GM12878 (cell line): Measurements from ENCODE around the gene ZNF816. TPM values are rescaled to one million over a fixed set of nuclear protein-coding genes. Genes with fewer than 3 reads are reported as not detected.
"Not testable (repeated sequence)": the region's sequence is repeated elsewhere in the genome, so short reads cannot be mapped to it uniquely, and the experiment has no call there.

ENCODE experiments used
- ATAC-seq: fragments of 200-7000 bp; cut with Tn5 transposase; 3 replicates; pipeline ENCODE4 v1.9.1; 2020; ENCODE audit warnings: mild to moderate bottlenecking, moderate library complexity
- BruUV-seq: library from RNA; stranded (reverse); fragments of 400-500 nt; replicated peaks from 2 replicates; lab custom pipeline; 2021; lab: Mats Ljungman, UMichigan
- CTCF ChIA-PET: fragments of 300-600 bp; sonication (Branson Sonifier 250); formaldehyde crosslinking; extraction: SDS; loops from one replicate; lab custom pipeline; 2021; ENCODE audit warnings: inconsistent platforms; lab: Yijun Ruan, JAX
- POLR2A ChIA-PET: fragments of 350-600 bp; formaldehyde crosslinking; extraction: SDS; loops from one replicate; lab custom pipeline; 2021; ENCODE audit warnings: inconsistent platforms; lab: Charles Lee
- RAD21 ChIA-PET: fragments of 300-600 bp; sonication (Branson Sonifier 250); formaldehyde crosslinking; loops from one replicate; lab custom pipeline; 2023; ENCODE audit warnings: antibody characterized with exemption; ENCODE audit not compliant: unreplicated experiment; lab: Charles Lee
- SMC1A ChIA-PET: fragments of 300-600 bp; sonication (Branson Sonifier 250); formaldehyde crosslinking; loops from one replicate; lab custom pipeline; 2023; ENCODE audit not compliant: unreplicated experiment, uncharacterized antibody; lab: Charles Lee
- DNase-seq: peaks from one replicate; pipeline ENCODE4 v3.0.0-alpha.2; 2011; ENCODE audit warnings: low read depth, low spot score
- FAIRE-seq: peaks from 3 replicates; lab custom pipeline; 2011; peaks lifted over from hg19 to GRCh38; lab: Jason Lieb, UNC
- H2AFZ ChIP-seq: 2 replicates; pipeline ENCODE4 v1.6.0; 2011; ENCODE audit warnings: low read depth, low read length, control low read depth; ENCODE audit not compliant: control insufficient read depth
- H3K27ac ChIP-seq: 2 replicates; pipeline ENCODE4 v1.5.1; 2011; ENCODE audit warnings: control low read depth; ENCODE audit not compliant: control insufficient read depth, insufficient read depth
- H3K27me3 ChIP-seq, 2 experiments: replicated peaks in 1 of 2; 2 replicates each; pipeline versions ENCODE4 v1.6.0 to v1.6.1; 2011; ENCODE audit warnings: low read length in 1 of 2; ENCODE audit not compliant: control insufficient read depth in 2 of 2, insufficient read depth in 2 of 2
- H3K36me3 ChIP-seq, 2 experiments: 2 replicates each; pipeline ENCODE4 v1.5.1; 2011; ENCODE audit warnings: low read length in 1 of 2; ENCODE audit not compliant: control insufficient read depth in 2 of 2, insufficient read depth in 2 of 2
- H3K4me1 ChIP-seq: 2 replicates; pipeline ENCODE4 v1.6.1; 2011; ENCODE audit warnings: mild to moderate bottlenecking, low read length, moderate library complexity, mixed read lengths; ENCODE audit not compliant: control insufficient read depth, insufficient read depth
- H3K4me2 ChIP-seq: 2 replicates; pipeline ENCODE4 v1.6.0; 2011; ENCODE audit warnings: control low read depth; ENCODE audit not compliant: control insufficient read depth, insufficient read depth
- H3K4me3 ChIP-seq: fragments of 200-600 bp; sonication (generic); 2 replicates; pipeline ENCODE4 v1.5.1; 2016
- H3K79me2 ChIP-seq: 2 replicates; pipeline ENCODE4 v1.6.0; 2011; ENCODE audit warnings: low read length; ENCODE audit not compliant: control insufficient read depth, insufficient read depth
- H3K9ac ChIP-seq: 2 replicates; pipeline ENCODE4 v1.8.0; 2011; ENCODE audit warnings: low read length, control low read depth, mixed read lengths; ENCODE audit not compliant: control insufficient read depth, insufficient read depth
- H3K9me3 ChIP-seq: replicated peaks from 3 replicates; pipeline ENCODE4 v1.5.1; 2011; ENCODE audit warnings: mild to moderate bottlenecking, low read length; ENCODE audit not compliant: control insufficient read depth, insufficient read depth
- H4K20me1 ChIP-seq: 2 replicates; pipeline ENCODE4 v1.6.0; 2011; ENCODE audit not compliant: control insufficient read depth, insufficient read depth
- FOXM1 ChIP-seq: IDR thresholded peaks from 2 replicates; pipeline ENCODE4 v1.6.1; 2012; ENCODE audit warnings: low read depth, mild to moderate bottlenecking, inconsistent platforms, low read length, moderate library complexity
- IRF4 ChIP-seq: IDR thresholded peaks from 2 replicates; pipeline ENCODE4 v1.6.1; 2011; ENCODE audit warnings: low read depth, low read length
- LARP7 ChIP-seq: fragments of 450-650 bp; IDR thresholded peaks from 2 replicates; pipeline ENCODE4 v1.6.1; 2017; ENCODE audit warnings: mild to moderate bottlenecking
- MEF2A ChIP-seq: IDR thresholded peaks from 2 replicates; pipeline ENCODE4 v1.6.1; 2011; ENCODE audit warnings: low read depth, mild to moderate bottlenecking, low read length, moderate library complexity; ENCODE audit not compliant: insufficient read depth
- MEF2B ChIP-seq: fragments of 450-650 bp; IDR thresholded peaks from 2 replicates; pipeline ENCODE4 v1.6.1; 2018; ENCODE audit warnings: mild to moderate bottlenecking, moderate library complexity; ENCODE audit not compliant: partially characterized antibody, poor library complexity, severe bottlenecking
- MLLT1 ChIP-seq: fragments of 450-650 bp; IDR thresholded peaks from 2 replicates; pipeline ENCODE4 v1.6.1; 2016; ENCODE audit warnings: mild to moderate bottlenecking
- NR2F1 ChIP-seq: fragments of 450-650 bp; conservative IDR thresholded peaks from 2 replicates; pipeline ENCODE4 v1.6.1; 2017; ENCODE audit warnings: mild to moderate bottlenecking
- PAX5 ChIP-seq: IDR thresholded peaks from 2 replicates; pipeline ENCODE4 v1.6.1; 2011; ENCODE audit warnings: low read depth, low read length, borderline replicate concordance
- PKNOX1 ChIP-seq: fragments of 450-650 bp; IDR thresholded peaks from 2 replicates; pipeline ENCODE4 v1.6.1; 2016; ENCODE audit warnings: mild to moderate bottlenecking
- RAD51 ChIP-seq: fragments of 450-650 bp; IDR thresholded peaks from 2 replicates; pipeline ENCODE4 v1.6.1; 2016; ENCODE audit warnings: moderate library complexity, mild to moderate bottlenecking, inconsistent platforms
- RUNX3 ChIP-seq: IDR thresholded peaks from 2 replicates; pipeline ENCODE4 v1.6.1; 2012; ENCODE audit warnings: low read length, inconsistent platforms
- SMAD5 ChIP-seq: IDR thresholded peaks from 2 replicates; pipeline ENCODE4 v1.6.1; 2016; ENCODE audit warnings: antibody characterized with exemption, low read depth
- TCF12 ChIP-seq: IDR thresholded peaks from 2 replicates; pipeline ENCODE4 v1.6.1; 2011; ENCODE audit warnings: low read depth, mild to moderate bottlenecking, low read length
- USF2 ChIP-seq: IDR thresholded peaks from 2 replicates; pipeline ENCODE4 v1.6.1; 2011; ENCODE audit warnings: low read depth, low read length, improper control_type of control experiment, borderline replicate concordance
- ZBED1 ChIP-seq: IDR thresholded peaks from 2 replicates; pipeline ENCODE4 v1.6.1; 2016; ENCODE audit warnings: borderline replicate concordance
- WGBS: methylation state at CpG from one replicate; pipeline ENCODE4 v1.1.6; 2016; ENCODE audit warnings: low lambda C conversion rate; ENCODE audit not compliant: insufficient replicate concordance, insufficient coverage; ENCODE audit errors: missing lambda C conversion rate; 5-methylcytosine and 5-hydroxymethylcytosine counted together
- in situ Hi-C: fragments of 300-500 bp; cut with MboI; formaldehyde crosslinking; loops from 9 replicates; pipeline ENCODE4 v1.14.3; 2018; ENCODE audit warnings: mixed read lengths
- intact Hi-C: fragments of 100-400 bp; cut with micrococcal nuclease; formaldehyde crosslinking; loops from one replicate; pipeline ENCODE4 v1.14.2; 2022; ENCODE audit not compliant: unreplicated experiment
- polyA plus RNA-seq, 11 experiments: library from polyadenylated mRNA; depleted of rRNA in 4 of 11; unstranded in 6 of 11; stranded (reverse) in 5 of 11; fragments of >200 nt; fragmentation: Nextera tagmentation in 4 of 11; fragmentation: Illumina TruSeq in 1 of 11; extraction: Ambion mirVana in 4 of 11; extraction: Trizol in 1 of 11; gene quantifications; 1 replicate in 1 of 11; 2 replicates in 10 of 11; pipeline versions ENCODE4 v1.2.1 to v1.2.3, GENCODE V29; 2011 to 2016; ENCODE audit warnings: inconsistent platforms in 2 of 11, missing spikeins in 2 of 11, low read depth in 1 of 11
- total RNA-seq, 4 experiments: library from RNA; depleted of rRNA in 3 of 4; stranded (reverse); fragments of >200 nt in 3 of 4; fragmentation: Illumina TruSeq in 1 of 4; extraction: Trizol in 1 of 4; gene quantifications; 2 replicates each; pipeline versions ENCODE4 v1.2.1 to v1.2.3, GENCODE V29; 2013 to 2021

Gene ZNF816
- total and polyA plus RNA-seq, 10 of the 15 experiments (the other 5 are each of a cell fraction or from before 2014, with no cell fraction given) = 4.0 to 15.6 (median 7.5) TPM

GRCh38 chr19:52935434-52935833, 27.2 kb downstream of the ZNF816 start:
- Histone ChIP-seq H3K4me3 (no peak overlapping the region), H3K27me3 (no peaks in the 10 kb centered on the region), H3K4me2 (no peak overlapping the region), H3K36me3 (peaks cover 0 to 3% of the 10 kb centered on the region in 2 experiments; a peak in 1 of 4 replicates), H4K20me1 (no peaks in the 10 kb centered on the region), H3K4me1 (peaks cover 6% of the 10 kb centered on the region), H3K9ac (no peak overlapping the region), H2AFZ (no peak overlapping the region), H3K27ac (no peak overlapping the region), H3K79me2 (no peaks in the 10 kb centered on the region; the same call in 1 of the 2 replicates), H3K9me3 (peaks cover 11% of the 10 kb centered on the region)
- SMC1A ChIA-PET = interaction anchor here (0.5 kb wide), 1 partner anchor 72 kb away, joined by 3 read pairs; no protein-coding TSS in a partner anchor
- TF ChIP-seq PKNOX1 (no peak), ZBED1 (no peak), IRF4 (no peak), RAD51 (no peak), PAX5 (no peak), SMAD5 (no peak), MLLT1 (no peak), RUNX3 (no peak; the same call in 1 of the 2 replicates), LARP7 (no peak), NR2F1 (no peak), MEF2B (no peak), TCF12 (no peak), MEF2A (no peak), FOXM1 (no peak), USF2 (no peak)
- CTCF ChIA-PET = no interaction called here
- RAD21 ChIA-PET = no interaction called here
- FAIRE-seq = peak; percentile 59
- 71% methylated on average over 8 of the region's 8 CpGs for WGBS
- BruUV-seq = no TSS peak
- POLR2A ChIA-PET = no interaction called here
- intact Hi-C loops = no loop called here
- in situ Hi-C loops = no loop called here
- no peak for DNase-seq
- ATAC-seq = no peak

GRCh38 chr19:52924641-52925040, 38.0 kb downstream of the ZNF816 start:
- SMC1A ChIA-PET = not testable (repeated sequence)

More at GRCh38 chr19:52924641-52925040, 38.0 kb downstream of the ZNF816 start:
- POLR2A ChIA-PET, H3K9me3 ChIP-seq, H3K4me1 ChIP-seq, ATAC-seq, H3K36me3 ChIP-seq, H3K27me3 ChIP-seq, intact Hi-C loops, in situ Hi-C loops, H2AFZ ChIP-seq, FAIRE-seq, CTCF ChIA-PET, BruUV-seq, DNase-seq, H3K4me2 ChIP-seq, RAD21 ChIA-PET, H3K9ac ChIP-seq, H3K27ac ChIP-seq, H3K4me3 ChIP-seq, H4K20me1 ChIP-seq, H3K79me2 ChIP-seq: not testable (repeated sequence)
- 98% methylated on average over 9 of the region's 9 CpGs for WGBS
